Left renal cortex interstitium (tissue), 4 donors: ENCODE results near the gene FOLR2. TPM values are rescaled to one million over a fixed set of nuclear protein-coding genes. Genes with fewer than 3 reads are reported as not detected.
"Not testable (repeated sequence)": the region's sequence is repeated elsewhere in the genome, so short reads cannot be mapped to it uniquely, and the experiment has no call there.

Experiments
- DNase-seq, 4 donors: peaks; one replicate each; pipeline ENCODE4 v3.0.0-alpha.2; 2013; ENCODE audit warnings: low read depth in 4 of 4, low spot score in 2 of 4, missing footprints in 1 of 4
- polyA plus RNA-seq, 4 donors: library from polyadenylated mRNA; unstranded; fragments of 120-200 nt; gene quantifications; one replicate each; pipeline ENCODE4 v1.2.1, GENCODE V29; 2013; ENCODE audit not compliant: insufficient read length in 4 of 4

FOLR2 gene
- polyA plus RNA-seq, 4 donors = 8.3 to 13.0 (median 11.0) TPM

GRCh38 chr11:72204886-72205285, 11.7 kb upstream of the FOLR2 start:
- no peak for DNase-seq

- not testable (repeated sequence) for DNase-seq
These were observed 9.8 kb upstream of the FOLR2 start for GRCh38 chr11:72206794-72207193.

- DNase-seq = no peak
These were observed 8.3 kb upstream of the FOLR2 start for GRCh38 chr11:72208281-72208680.

- DNase-seq = no peak
These were observed 7.5 kb upstream of the FOLR2 start for GRCh38 chr11:72209101-72209500.

- no peak for DNase-seq
These were observed 1.2 kb downstream of the FOLR2 start for GRCh38 chr11:72217841-72218240.

GRCh38 chr11:72218251-72218745, 1.7 kb downstream of the FOLR2 start:
- no peak for DNase-seq

GRCh38 chr11:72220696-72221363, 4.2 kb downstream of the FOLR2 start:
- DNase-seq = no peak

GRCh38 chr11:72221386-72222075, 4.9 kb downstream of the FOLR2 start:
- DNase-seq = no peak

- no peak for DNase-seq
These were observed 5.7 kb downstream of the FOLR2 start for GRCh38 chr11:72222106-72222891.

- DNase-seq = peak; percentile 81 to 95 (median 91)
These were observed 6.5 kb downstream of the FOLR2 start for GRCh38 chr11:72222907-72223614.

- DNase-seq = peak in 3 of 4 donors; percentile 60 to 67 (median 63)
These were observed 7.3 kb downstream of the FOLR2 start for GRCh38 chr11:72223615-72224563.

- DNase-seq = no peak
These were observed 8.2 kb downstream of the FOLR2 start, which contains the start of gene INPPL1 for GRCh38 chr11:72224564-72225410. Gene INPPL1 (plus strand): TSS chr11:72224767. CDS start chr11:72224985, 218 bp downstream.

GRCh38 chr11:72225411-72225951, 8.9 kb downstream of the FOLR2 start:
- no peak for DNase-seq

GRCh38 chr11:72226701-72227100, 10.1 kb downstream of the FOLR2 start:
- no peak for DNase-seq

GRCh38 chr11:72227316-72228228, 11.0 kb downstream of the FOLR2 start:
- no peak for DNase-seq

GRCh38 chr11:72228229-72228843, 11.7 kb downstream of the FOLR2 start:
- DNase-seq = no peak

GRCh38 chr11:72228844-72229231, 12.2 kb downstream of the FOLR2 start:
- no peak for DNase-seq
